ENCODE data around the gene BICDL2.

The BICDL2 gene

GRCh38 chr16:3023415-3023668, 13.4 kb downstream of the BICDL2 start:
- DNase-seq: no peak

GRCh38 chr16:3022684-3023414, 13.9 kb downstream of the BICDL2 start:
- DNase-seq: no peak

- peak; percentile 78 for DNase-seq
Observed at GRCh38 chr16:3022208-3022683, 14.5 kb downstream of the BICDL2 start.

- DNase-seq: peak; percentile 81
Observed at GRCh38 chr16:3021449-3022207, 15.1 kb downstream of the BICDL2 start.

- no peak for DNase-seq
Observed at GRCh38 chr16:3020604-3021448, 15.9 kb downstream of the BICDL2 start.

- peak; percentile 89 for DNase-seq
Observed at GRCh38 chr16:3020247-3020603, 16.5 kb downstream of the BICDL2 start, which contains the start of gene TNFRSF12A. Gene TNFRSF12A (plus strand): TSS chr16:3020368. CDS start chr16:3020398, 30 bp downstream.

GRCh38 chr16:3019594-3020246, 17.0 kb downstream of the BICDL2 start:
- no peak for DNase-seq

GRCh38 chr16:3017794-3018506, 18.8 kb downstream of the BICDL2 start, which contains the start of gene CLDN6:
Gene CLDN6 (minus strand): TSS chr16:3018183. CDS start chr16:3016021, 2,162 bp downstream.
- DNase-seq: peak; percentile 72

GRCh38 chr16:3017344-3017743, 19.4 kb downstream of the BICDL2 start:
- DNase-seq: no peak

- no peak for DNase-seq
Observed at GRCh38 chr16:3015865-3016521, 20.8 kb downstream of the BICDL2 start.

- no peak for DNase-seq
Observed at GRCh38 chr16:3014971-3015370, 21.8 kb downstream of the BICDL2 start.

- DNase-seq: no peak
Observed at GRCh38 chr16:3013998-3014690, 22.6 kb downstream of the BICDL2 start.

- DNase-seq: no peak
Observed at GRCh38 chr16:3013491-3013951, 23.2 kb downstream of the BICDL2 start.

- no peak for DNase-seq
Observed at GRCh38 chr16:3012828-3013420, 23.8 kb downstream of the BICDL2 start, which contains the start of gene CLDN9. Gene CLDN9 (plus strand): TSS chr16:3012923. CDS start chr16:3013363, 440 bp downstream.

GRCh38 chr16:3012246-3012645, 24.5 kb downstream of the BICDL2 start:
- DNase-seq: no peak

- no peak for DNase-seq
Observed at GRCh38 chr16:3010510-3010909, 26.2 kb downstream of the BICDL2 start.

GRCh38 chr16:3009568-3010390, 27.0 kb downstream of the BICDL2 start:
- no peak for DNase-seq

- DNase-seq: no peak
Observed at GRCh38 chr16:3008690-3009037, 28.1 kb downstream of the BICDL2 start.

GRCh38 chr16:3007957-3008689, 28.6 kb downstream of the BICDL2 start:
- no peak for DNase-seq
